ENCODE results near the gene SH3YL1.
A peak's percentile ranks its signal among the peaks of the same experiment; 100 is the strongest.

The SH3YL1 gene

DNA sequence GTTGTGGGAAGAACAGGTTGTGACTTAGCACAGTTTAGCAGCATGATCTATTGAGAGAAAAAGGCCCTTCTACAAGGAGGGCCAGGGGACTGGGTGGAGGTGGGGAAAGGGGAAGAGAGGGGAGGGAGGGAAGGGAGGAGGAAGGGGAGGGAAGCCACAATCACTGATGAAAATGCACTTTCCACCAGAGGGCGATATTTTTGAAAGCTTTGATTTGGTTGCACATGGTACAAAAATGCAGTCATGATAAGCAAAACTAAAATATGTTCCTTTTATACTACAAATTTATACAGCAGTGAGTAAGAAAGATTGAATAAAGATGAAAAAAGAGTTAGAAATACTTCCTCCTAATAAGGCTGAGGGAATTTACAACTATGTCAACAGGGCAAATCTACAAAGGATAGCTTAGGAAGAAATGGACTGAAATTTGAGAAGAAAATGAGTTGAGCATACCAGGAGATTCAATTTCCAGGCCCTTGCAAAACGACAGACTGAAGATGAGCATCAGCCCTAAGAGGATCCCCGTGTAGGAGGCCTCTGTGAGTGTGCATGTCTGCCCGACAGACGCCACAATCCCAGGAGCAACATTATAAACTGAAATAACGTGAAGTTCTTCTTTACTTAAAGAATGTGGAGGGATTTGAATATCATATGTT, 17.2 kb downstream of the SH3YL1 start:
- H3K79me2 ChIP-seq (ENCODE audit: insufficient read depth, low read length) = no peaks in the 10 kb centered on the region
- no peak overlapping the region for H3K4me2 ChIP-seq (ENCODE audit: low read depth, low read length, poor library complexity, severe bottlenecking)
- H3K9me3 ChIP-seq (ENCODE audit: insufficient read depth, low read length) = no peaks in the 10 kb centered on the region
- H3F3A ChIP-seq (ENCODE audit: insufficient read depth) = no peaks in the 10 kb centered on the region
- no peaks in the 10 kb centered on the region for H3K27me3 ChIP-seq (ENCODE audit: low read length)
- H3K4me3 ChIP-seq (ENCODE audit: insufficient read depth, low read length, poor library complexity, severe bottlenecking) = no peak overlapping the region
- H3K9me2 ChIP-seq (replicated peaks; ENCODE audit: insufficient read depth, low read length) = no peaks in the 10 kb centered on the region
- TF ChIP-seq EZH2phosphoT487 (conservative IDR thresholded peaks at IDR 0.05; ENCODE audit: low read length) = no peak
- TF ChIP-seq, protein P1, sequence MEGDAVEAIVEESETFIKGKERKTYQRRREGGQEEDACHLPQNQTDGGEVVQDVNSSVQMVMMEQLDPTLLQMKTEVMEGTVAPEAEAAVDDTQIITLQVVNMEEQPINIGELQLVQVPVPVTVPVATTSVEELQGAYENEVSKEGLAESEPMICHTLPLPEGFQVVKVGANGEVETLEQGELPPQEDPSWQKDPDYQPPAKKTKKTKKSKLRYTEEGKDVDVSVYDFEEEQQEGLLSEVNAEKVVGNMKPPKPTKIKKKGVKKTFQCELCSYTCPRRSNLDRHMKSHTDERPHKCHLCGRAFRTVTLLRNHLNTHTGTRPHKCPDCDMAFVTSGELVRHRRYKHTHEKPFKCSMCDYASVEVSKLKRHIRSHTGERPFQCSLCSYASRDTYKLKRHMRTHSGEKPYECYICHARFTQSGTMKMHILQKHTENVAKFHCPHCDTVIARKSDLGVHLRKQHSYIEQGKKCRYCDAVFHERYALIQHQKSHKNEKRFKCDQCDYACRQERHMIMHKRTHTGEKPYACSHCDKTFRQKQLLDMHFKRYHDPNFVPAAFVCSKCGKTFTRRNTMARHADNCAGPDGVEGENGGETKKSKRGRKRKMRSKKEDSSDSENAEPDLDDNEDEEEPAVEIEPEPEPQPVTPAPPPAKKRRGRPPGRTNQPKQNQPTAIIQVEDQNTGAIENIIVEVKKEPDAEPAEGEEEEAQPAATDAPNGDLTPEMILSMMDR (IDR thresholded peaks at IDR 0.05; ENCODE audit: insufficient read depth, low read length, poor library complexity, severe bottlenecking) = peak; percentile 42
- H3K36me3 ChIP-seq (ENCODE audit: low read length) = peaks cover 4% of the 10 kb centered on the region; the same call in 1 of the 2 replicates
- no peak overlapping the region for H2AFZ ChIP-seq (ENCODE audit: low read depth, low read length, severe bottlenecking)
- H3K27ac ChIP-seq (ENCODE audit: low read depth, low read length) = no peak overlapping the region
- H3K9ac ChIP-seq (ENCODE audit: low read length) = no peak overlapping the region
- no peaks in the 10 kb centered on the region for H4K20me1 ChIP-seq (ENCODE audit: low read depth, low read length)

DNA sequence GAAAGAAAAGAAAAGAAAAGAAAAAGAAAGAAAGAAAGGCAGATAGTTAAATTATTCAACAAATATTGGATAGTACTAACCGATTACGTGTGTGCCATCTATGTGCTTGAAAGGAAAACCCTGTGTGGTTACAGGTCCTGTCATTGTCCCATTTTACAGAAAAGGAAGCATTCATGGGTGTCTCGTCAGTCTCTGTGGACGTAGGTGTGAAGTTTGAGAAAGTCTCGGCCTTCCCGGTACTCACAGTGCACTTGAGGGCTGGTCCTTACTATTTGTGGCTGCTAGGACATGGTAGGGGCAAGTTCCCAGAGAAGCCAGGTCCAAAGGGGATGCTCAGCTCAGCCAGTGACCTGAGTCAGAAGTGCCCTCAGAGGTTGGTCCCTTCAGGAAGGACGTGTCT, 19.3 kb downstream of the SH3YL1 start:
- no peak overlapping the region for H3K4me2 ChIP-seq (ENCODE audit: low read depth, low read length, poor library complexity, severe bottlenecking)

DNA sequence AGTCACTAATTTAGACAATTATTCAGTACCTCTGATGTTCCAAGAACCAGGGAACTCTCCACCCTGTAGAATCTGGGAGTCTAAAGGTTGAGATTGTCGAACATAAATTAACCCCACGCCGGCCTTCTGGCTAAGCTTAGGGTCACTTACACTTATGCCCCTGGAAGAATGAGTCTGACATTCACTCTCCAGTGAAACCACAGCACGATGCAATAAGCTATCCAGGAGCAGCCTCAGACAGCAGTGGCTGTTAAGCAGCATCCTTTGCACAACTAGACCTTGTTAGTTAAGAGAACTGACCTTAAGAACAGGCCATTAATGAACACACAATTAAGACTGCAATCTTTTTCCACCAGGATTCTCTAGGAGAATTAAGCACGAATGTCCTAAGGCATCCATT, 25.0 kb downstream of the SH3YL1 start:
- Histone ChIP-seq H3F3A (ENCODE audit: insufficient read depth) (no peaks in the 10 kb centered on the region), H3K9ac (ENCODE audit: low read length) (no peak overlapping the region), H3K9me3 (ENCODE audit: insufficient read depth, low read length) (no peaks in the 10 kb centered on the region), H3K79me2 (ENCODE audit: insufficient read depth, low read length) (no peaks in the 10 kb centered on the region), H2AFZ (ENCODE audit: low read depth, low read length, severe bottlenecking) (no peak overlapping the region), H3K27ac (ENCODE audit: low read depth, low read length) (no peak overlapping the region), H3K36me3 (ENCODE audit: low read length) (peaks cover 4% of the 10 kb centered on the region; the same call in 1 of the 2 replicates), H3K9me2 (replicated peaks; ENCODE audit: insufficient read depth, low read length) (no peaks in the 10 kb centered on the region), H4K20me1 (ENCODE audit: low read depth, low read length) (no peaks in the 10 kb centered on the region), H3K27me3 (ENCODE audit: low read length) (no peaks in the 10 kb centered on the region), H3K4me2 (ENCODE audit: low read depth, low read length, poor library complexity, severe bottlenecking) (no peak overlapping the region), H3K4me3 (ENCODE audit: insufficient read depth, low read length, poor library complexity, severe bottlenecking) (no peak overlapping the region)
- TF ChIP-seq, protein P1 (IDR thresholded peaks at IDR 0.05; ENCODE audit: insufficient read depth, low read length, poor library complexity, severe bottlenecking) = no peak
- TF ChIP-seq EZH2phosphoT487 (conservative IDR thresholded peaks at IDR 0.05; ENCODE audit: low read length) = no peak

More for the DNA sequence above, 19.3 kb downstream of the SH3YL1 start:
- Histone ChIP-seq H3K36me3 (ENCODE audit: low read length) (peaks cover 4% of the 10 kb centered on the region; the same call in 1 of the 2 replicates), H3K79me2 (ENCODE audit: insufficient read depth, low read length) (no peaks in the 10 kb centered on the region), H3K27ac (ENCODE audit: low read depth, low read length) (no peak overlapping the region), H3K9me2 (replicated peaks; ENCODE audit: insufficient read depth, low read length) (no peaks in the 10 kb centered on the region), H3F3A (ENCODE audit: insufficient read depth) (no peaks in the 10 kb centered on the region), H4K20me1 (ENCODE audit: low read depth, low read length) (no peaks in the 10 kb centered on the region), H2AFZ (ENCODE audit: low read depth, low read length, severe bottlenecking) (no peak overlapping the region), H3K4me3 (ENCODE audit: insufficient read depth, low read length, poor library complexity, severe bottlenecking) (no peak overlapping the region), H3K27me3 (ENCODE audit: low read length) (no peaks in the 10 kb centered on the region), H3K9ac (ENCODE audit: low read length) (no peak overlapping the region), H3K9me3 (ENCODE audit: insufficient read depth, low read length) (no peaks in the 10 kb centered on the region)
- TF ChIP-seq EZH2phosphoT487 (conservative IDR thresholded peaks at IDR 0.05; ENCODE audit: low read length) = no peak
- TF ChIP-seq, protein P1 (IDR thresholded peaks at IDR 0.05; ENCODE audit: insufficient read depth, low read length, poor library complexity, severe bottlenecking) = no peak

Data from SU-DHL-6 (cell line).